Fibroblast of peridontal ligament (primary cell): ENCODE data around the gene COPE.

Source experiments
- DNase-seq: peaks from one replicate; pipeline ENCODE4 v3.0.0-alpha.2; 2010; ENCODE audit errors: extremely low read depth

COPE gene

DNA sequence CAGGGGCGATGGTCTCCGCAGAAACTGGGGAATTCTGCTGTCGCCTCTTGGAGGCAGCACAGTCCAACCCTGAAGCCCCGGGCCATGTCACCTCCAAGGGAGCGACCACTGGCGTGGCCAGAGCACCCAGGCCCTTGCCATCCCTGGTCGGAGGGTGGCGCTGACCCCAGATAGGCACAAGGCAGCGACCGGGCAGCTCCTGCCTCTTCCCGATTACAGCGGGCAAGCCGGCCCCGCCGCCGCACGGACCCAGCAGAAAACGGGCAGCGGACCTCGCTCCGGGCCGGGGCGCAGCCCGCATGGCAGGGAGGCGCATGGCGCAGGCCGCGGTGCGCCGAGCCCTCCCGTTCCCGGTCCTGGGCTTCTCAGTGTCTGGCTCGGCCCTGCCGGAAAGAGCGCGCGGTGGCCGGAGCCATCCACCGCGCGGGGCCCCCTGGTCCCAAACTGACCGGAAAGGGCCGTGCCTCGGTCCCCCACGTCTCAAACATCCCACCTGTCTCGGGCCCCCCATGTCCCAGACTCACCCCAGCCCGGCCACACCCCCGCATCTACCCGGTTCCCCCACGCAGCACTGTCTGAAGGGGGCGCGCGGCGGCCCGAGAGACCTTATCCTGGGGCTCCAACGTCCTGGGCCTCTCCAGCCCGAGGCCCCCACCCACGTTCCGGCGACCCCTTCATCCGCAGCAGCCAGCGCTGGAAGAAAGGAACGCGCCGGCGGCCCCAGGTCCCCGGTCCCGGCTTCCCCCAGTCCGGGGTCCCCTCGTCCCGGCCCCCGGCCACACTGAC lies 24.0 kb downstream of the COPE start:
- DNase-seq, result peak; percentile 12

DNA sequence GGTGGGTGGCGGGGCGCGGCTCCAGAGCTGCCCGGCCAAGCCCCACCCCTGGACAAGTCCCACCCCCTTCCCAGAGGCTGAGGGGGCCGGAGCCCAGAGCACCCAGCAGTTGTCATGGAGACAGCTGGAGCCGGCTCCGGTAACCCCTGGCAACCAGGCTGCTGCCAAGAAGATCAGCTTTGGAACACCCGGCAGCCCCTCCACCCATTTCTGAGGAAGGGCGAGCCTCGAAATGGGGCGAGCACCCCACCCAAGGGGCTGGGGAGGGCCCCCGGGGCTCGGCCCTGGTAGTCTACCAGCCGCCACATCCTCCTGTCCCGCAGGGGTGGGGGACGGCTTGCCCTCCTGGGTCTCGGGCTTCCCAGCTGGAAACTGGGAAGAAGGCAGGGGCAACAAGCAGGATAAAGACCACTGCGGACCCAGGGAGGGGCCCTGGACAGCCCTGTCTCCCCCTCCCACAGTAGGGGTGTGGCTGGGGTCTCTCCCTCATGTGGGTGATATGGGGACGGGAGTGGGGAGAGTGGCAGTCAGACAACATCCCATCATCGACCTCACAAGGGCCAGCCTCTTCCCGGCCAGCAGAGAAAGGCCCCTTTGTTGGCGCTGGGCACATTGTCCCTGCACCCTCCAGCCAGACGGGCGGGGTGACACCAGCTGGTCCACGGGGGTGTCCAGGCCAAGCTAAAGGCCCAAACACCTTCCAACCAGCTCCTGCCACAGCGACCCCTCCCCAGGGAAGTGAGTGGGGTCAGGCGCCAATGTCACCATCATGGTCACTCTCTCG lies 24.7 kb downstream of the COPE start:
- DNase-seq, result peak; percentile 27

DNA sequence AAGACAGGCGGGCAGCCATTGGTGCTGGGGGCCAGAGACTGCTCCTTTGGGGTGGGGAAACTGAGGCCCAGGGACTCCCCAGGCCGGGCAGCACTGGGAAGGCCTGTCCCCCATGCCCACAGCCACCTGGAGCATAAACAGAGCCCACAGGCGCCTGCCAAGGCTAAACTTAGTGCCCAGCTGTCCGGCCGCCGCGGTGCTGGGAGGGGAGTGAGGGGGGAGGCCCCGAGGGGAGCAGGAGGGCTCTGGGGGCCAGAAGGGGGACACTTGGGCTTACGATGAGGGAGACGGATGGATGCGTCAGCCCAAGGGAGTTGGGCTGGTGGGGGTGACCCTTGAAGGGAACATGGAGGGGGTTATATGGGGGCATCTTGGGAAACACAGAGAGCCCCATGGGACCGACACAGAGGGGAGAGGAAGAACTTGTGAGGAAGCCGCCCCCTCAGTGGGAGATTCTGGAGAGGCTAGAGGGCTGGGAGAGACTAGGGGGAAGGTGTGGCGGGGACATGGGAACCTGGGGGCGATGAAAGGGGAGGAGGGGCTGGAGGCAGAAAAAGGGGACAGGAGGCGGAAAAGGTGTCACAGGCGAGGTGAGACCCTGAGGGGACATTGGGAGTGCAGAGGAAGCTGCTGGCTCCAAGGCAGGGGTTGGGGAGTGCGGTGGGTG lies 25.5 kb downstream of the COPE start:
- DNase-seq, result no peak

DNA sequence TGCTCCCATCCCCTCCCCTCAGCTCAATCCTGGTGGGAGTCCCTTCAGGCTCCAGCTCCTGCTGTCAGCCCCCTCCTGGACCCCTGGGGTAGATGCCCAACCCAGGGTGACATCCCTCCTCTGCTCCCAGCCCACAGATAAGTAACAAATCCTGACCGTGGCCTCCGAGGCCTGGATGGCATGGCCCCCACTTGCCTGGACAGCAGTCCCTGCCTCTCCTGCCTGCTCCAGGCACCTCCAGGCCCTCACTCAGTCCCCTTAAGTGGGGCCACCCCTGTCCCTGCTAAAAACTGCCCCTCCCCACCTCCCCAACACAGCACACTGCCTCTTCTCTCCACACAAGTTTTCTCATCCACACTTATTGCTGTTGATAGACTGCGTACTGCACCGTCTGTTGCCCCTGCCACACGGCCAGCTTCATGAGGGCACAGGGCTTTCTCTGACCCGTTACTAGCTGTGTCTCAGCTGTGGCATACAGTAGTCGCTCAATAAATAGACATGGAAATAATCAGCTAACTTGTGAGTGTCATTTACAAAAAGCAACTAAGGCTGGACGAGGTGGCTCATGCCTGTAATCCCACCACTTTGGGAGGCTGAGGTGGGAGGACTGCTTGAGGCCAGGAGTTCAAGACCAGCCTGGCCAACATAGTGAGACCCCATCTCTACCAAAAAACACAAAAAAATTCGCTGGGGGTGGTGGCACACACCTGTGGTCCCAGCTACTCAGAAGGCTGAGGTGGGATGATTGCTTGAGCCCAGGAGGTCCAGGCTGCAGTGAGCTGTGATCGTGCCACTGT lies 29.0 kb downstream of the COPE start:
- DNase-seq, result no peak

DNA sequence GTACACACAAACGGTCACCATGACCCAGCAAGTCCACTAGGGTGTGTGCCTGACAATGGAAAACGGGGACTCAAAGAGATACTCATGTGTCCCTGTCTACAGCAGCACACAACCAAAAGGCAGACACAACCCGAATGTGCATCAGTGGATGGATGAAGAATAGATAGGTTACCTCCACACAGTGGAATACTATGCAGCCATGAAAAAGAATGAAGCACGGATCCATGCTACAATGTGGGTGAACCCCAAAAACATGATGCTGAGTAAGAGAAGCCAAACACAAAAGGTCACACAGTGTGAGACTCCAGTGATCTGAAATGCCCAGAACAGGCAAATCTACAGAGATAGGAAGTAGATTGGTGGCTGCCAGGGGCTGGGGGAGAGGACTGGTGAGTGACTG lies 32.2 kb downstream of the COPE start:
- no peak for DNase-seq

DNA sequence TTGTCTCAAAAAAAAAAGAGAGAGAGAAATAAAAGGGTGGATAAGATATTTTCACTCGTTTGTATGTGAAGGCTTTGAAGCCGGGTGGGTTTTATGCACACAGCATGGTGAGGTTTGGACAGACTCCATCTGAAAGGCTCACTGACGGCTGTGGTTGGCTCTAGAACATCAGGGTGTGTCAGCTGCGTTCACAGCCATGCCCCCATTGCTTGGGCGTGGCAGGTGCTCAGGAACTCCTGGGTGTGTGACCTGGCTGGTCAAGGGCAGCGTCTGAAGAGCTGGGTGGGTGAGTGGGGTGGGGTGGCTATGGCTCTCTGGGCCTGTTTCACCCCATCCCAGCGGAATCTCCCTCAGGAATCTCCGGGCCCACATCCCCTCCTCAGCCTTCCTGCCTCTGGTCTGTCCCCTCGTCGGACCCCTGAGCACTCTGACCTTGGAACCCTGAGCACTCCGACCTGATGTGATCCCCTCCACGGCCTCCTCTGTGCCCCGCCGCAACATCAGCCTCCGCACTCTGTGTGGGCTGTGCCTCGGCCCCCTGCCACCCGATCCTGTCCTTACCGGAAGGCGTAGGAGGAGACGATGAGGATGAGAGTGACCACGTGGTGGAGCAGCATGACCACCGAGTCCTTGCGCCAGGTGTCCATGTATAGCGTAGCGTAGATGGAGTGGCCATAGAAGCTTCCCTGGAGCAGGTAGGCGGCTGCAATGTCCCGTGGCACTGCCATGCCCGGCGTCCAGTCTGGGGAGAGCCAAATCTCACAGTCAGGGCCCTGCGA lies 35.5 kb downstream of the COPE start:
- no peak for DNase-seq

DNA sequence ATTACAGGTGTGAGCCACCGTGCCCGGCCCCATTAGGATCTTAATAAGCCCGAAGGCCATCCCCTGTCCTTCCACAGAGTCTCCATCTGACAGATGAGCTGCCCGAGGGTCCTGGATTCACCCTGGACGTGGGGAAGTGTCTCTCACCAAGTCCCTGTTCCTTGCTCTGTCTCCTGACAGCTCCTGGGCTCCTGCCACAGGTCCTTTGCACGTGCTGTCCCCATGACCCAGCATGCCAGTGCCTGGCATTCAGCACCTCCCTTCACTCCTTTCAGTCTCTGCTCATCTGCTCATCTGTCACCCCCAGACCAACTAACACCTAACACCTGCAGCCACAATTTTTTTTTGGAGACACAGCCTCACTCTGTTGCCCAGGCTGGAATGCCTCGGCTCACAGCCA lies 37.7 kb downstream of the COPE start:
- DNase-seq, result no peak

DNA sequence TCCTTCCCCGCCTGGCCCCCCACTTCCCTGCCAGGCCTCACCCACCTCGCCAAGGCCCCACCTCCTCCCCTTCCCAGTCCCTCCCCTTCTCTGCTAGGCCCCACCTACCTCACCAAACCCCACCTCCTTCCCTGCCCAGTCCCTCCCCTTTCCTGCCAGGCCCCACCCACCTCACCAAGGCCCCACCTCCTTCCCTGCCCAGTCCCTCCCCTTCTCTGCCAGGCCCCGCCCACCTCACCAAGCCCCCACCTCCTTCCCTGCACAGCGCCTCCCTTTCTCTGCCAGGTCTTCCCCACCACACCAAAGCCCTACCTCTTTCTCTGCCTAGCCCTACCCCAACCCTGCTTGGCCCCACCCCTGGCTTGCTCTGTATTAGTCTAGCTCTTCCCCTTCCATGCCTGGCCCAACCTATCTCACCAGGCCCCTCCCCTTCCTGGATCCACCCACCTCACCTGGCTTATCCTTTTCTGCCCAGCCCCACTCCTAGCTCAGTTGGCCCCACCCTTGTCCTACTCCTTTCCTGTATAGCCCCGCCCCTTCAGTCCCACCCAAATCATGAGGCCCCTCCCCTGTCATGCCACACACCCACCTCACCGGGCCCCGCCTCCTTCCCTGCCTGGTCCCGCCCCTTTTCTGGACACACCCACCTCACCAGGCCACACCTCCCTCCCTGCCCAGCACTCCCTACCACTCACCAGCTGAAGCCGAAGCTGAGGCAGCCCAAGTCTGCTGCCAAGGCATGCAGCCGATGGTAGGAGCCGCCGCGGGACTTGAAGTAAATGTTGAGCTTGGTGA lies 39.4 kb downstream of the COPE start:
- DNase-seq, result no peak

DNA sequence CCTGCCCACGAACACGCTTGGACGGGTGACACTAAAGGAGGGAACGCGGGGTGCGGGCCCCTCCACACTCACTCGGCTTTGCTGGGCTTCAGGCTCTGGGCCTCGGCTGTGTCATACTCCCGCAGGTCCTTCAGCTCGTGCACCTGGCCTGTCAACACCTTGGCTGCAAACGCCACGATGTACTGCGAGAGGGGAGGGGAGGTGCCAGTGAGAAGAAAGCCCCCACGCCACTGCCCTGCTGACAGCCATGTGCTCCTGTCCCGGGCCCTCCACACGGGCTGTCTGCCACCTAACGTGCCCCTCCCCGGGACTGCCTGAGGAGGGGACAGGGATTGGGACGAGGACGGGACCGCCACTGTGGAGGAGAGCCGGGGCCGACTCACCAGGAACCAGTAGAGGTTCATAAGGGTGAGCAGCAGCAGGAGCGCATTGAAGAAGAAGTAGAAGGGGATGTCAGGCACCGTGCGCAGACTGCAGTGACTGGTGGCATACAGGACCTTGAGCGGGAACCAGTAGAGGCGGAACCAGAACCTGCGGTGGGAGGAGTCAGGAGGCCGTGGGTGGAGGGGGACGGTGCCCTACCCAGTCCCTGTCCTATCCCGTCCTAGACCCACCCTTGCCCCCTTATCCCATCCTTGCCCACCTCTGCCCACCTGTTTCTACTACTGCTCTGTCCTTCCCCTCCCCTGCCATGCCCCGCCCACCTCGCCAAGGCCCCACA lies 40.2 kb downstream of the COPE start:
- DNase-seq, result no peak

DNA sequence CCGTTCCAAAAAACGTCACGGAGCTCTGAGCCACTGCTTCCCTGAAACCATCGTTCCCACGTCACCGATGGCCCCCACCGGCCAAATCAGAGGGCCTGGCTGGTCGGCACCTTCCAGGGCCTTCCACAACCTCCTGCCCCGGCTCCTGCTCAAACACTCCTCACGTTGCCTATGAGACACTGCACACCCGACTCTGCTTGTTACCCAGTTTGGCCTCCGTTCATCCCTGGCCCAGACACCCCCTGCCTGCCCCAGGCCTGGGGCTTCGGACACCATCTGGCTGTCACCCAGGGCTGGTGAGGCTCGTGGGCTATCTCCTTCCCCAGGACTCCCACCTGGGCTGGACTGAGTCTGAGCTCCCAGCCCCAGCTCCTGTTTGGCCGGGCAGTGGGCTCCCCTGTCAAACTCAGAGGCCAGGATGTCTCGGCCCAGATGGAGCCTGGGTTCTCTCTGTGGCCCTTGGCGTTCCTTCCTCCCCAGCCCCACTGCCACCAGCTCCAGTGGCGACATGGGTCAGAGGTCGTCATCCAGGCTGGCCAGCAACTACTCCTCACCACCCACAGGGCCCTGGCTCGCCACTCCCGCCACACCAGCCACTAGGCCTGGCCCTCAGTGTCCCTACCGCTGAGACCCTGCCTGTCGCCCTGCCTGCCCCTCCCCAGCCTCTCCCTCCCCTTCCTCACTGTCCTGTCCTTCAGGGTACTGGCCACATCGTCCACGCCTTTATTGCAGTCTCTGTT lies 41.0 kb downstream of the COPE start:
- DNase-seq, result no peak

DNA sequence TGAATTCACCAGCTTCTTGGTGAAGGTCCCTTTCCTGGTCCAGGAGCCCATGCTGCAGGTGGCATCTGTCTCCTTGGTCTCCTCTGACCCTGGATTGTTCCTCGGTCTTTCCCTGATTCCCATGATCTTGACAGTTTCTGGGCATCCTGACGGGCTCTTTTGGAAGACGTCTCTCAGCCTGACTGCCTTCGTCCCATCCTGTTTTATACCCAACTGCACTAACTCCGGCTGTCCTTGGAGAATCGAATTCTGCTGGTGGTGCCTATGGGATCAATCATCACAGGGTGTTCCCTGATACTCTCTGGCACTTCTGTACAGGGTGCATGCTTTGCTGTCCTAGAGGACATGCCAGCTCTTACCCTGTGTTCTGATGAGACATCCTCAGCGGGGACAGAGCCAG lies 42.3 kb downstream of the COPE start:
- DNase-seq, result no peak

DNA sequence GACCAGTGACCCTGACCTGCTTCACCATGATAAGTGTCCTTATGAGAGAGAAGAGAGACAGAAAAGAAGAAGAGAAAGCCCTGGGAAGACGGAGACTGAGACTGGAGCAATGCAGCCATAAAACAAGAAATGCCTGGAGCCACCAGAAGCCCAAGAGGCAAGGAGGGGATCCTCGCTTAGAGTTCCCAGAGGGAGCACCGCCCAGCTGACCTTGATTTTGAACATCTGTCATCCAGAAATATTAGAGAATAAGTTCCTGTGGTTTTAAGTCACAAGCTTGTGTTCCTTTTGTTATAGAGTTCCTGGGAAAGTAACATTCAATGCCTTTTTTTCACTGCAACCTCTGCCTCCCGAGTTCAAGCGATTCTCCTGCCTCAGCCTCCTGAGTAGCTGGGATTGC lies 43.5 kb downstream of the COPE start:
- peak; percentile 20 for DNase-seq

DNA sequence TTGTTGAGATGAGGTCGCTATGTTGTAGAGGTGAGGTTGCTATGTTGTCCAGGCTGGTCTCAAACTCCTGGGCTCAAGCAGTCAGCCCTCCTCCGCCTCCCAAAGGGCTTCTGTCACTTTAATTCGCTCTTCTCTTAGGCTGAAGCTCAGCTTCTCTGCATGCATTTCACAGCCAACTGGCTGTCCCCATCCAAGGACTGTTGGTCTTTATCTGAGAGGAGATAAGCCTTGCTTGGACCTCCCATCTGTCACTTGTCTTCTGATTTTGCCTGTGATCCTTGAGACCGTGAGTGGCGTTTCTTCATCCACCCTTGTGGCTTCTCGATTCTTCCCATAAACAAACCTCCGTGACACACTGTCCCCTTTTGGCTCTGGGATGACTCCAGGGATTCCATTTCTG lies 47.6 kb downstream of the COPE start:
- DNase-seq, result no peak

DNA sequence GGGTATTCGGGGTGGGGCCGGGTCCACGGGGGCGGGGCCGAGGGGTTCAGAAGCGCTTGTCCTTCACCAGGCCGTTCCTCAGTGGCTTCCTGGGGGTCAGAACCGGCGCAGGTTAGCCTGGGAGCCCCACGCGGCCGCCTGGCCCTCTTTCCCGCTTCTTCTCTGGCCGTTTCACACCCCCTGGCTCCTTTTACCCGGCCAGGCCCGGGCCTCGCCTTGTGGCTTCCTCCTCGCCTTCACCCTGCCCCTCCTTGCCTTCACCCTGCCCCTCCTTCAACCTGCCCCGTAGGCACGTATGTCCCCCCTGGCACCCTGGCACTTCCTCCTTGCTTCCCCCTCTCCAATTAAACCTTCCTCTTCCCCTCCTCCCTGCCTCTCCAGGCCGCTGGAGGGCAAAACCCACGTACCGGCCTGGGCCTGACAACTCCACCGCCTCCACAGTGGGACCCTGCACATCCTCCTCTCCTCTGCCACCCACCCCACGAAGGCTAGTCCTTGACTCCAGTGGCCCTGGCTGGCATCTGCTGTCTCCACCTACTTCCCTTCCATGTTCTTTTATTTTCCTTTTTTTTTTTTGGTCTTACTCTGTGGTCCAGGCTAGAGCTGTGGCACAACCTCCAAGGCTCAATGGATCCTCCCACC lies 48.5 kb downstream of the COPE start:
- no peak for DNase-seq

DNA sequence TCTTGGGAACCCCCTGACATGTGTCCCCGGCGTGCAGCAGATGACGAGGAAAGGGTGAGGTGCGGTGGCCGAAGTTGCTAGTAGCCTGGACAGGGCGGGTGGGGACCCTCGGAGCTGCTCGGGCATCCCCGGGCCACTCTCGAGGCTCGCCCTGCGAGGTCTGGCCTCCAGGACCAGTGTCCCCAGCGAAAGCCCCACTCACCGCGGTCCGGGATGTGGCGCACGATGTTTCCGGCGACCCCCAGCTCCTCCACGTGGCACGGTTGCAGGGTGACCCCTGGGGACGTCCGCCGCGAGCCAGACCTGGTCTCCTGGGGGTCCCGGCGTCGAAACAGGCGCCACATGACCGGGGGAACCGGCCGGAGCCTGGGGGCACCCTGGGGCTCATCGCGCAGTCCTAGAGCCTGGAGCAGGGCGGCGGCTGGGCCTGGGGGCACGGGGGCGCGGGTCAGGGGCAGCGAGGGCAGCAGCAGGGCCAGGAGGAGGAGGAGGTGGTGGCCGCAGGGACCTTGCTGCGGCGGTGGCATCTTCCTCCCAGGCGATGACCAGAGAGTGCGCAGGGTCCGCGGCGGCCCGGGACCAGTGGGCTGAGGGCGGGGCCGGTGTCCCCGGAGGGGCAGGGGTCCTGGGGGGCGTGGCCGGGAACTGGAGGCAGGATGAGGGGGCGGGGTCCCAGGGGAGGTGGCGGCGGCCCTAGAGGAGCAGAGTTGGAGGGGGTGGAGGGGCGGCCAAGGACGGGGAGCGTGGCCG lies 49.2 kb downstream of the COPE start:
- DNase-seq, result no peak

DNA sequence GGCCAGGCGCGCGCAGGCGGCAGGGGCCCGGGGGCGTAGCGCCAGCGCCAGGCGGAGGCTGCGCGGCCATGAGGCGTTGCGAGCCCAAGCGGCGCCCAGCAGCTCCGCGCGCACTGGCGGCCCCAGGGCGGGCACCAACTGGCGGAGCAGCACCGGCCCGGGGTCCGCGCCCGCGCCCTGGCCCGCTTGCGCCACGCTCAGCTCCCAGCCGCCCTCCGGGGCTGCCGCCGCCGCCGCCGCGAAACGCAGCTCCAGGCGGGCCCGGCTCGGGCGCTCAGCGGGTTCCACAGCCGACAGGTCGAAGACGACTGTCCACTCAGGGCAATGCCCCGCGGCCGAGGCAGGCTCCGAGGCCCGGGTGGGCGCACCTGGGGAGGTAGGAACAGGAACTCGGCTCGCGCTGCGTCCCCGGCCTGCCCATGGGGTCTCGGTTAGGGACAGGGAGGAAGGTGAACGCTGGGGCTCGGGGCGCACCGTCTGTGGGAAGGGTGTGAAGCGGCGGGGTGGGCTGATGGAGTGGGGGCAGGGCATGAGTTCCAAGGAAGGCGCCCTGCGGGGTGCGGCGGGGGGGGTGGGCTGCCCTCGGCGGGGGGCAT lies 50.1 kb downstream of the COPE start:
- DNase-seq, result no peak

DNA sequence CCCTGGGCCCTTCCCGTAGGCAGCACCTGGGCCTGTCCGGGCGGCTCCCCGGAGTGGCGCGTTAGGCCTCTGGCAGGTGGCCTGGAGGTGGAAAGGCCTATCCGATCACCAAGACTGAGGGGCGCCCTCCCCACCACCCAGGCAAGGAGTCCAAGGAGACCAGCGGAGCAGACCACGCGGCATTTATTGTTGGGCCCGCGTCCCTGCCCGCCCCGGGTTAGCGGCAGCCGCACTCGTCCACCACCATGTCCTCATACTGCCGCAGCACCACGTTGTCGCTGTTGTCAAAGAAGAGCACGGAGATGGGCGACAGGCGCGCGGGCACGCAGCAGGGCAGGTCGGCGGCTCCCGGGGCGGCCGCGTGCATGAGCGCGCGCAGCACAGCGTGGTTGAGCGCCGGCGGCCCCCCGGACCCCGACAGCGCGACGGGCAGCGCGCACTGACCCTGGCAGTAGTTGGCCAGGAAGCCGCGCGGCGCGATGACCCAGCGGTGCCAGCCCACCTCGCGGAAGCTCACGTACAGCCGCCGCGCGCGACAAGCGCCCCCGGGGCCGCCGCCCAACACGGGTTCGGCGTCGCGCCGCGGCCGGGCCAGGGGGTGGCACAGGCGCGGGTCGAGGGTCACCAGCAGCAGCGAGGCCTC lies 50.7 kb downstream of the COPE start:
- no peak for DNase-seq
